Renal cortical epithelial cell (primary cell): ENCODE measurements around the gene TMPRSS4. TPM values are rescaled to one million over a fixed set of nuclear protein-coding genes. Genes with fewer than 3 reads are reported as not detected.
A peak's percentile ranks its signal among the peaks of the same experiment; 100 is the strongest.

Source experiments
- DNase-seq: peaks from one replicate; pipeline ENCODE4 v3.0.0-alpha.2; 2011; ENCODE audit warnings: low read depth
- total RNA-seq: library from RNA; depleted of rRNA; stranded (reverse); fragments of >200 nt; gene quantifications from 2 replicates; pipeline ENCODE4 v1.2.3, GENCODE V29; 2014

Gene TMPRSS4
- total RNA-seq, 1 donor from 2014 or later = 2.4 TPM

- DNase-seq = no peak
Observed at GRCh38 chr11:118135051-118135795, 58.3 kb downstream of the TMPRSS4 start.

- DNase-seq = no peak
Observed at GRCh38 chr11:118135796-118136165, 58.9 kb downstream of the TMPRSS4 start.

DNA sequence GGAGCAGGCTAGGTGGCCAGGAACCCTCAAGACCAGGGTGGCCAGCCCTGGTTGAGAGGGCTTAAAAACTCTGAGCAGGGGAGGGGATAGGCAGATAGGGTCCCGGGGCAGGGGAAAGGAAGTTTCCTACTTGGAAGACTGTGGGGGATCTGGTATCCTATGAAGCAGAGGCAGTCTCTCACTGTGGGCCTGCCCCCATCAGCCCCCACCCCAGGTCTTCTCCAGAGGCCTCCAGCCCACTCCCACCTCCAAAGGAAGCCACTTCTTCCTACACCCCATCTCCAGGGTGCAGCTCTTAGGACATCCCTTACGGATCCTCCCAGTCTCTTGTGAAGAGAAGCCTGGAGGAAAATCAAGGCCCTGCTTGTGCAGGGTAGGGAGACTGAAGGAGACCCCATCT, 59.5 kb downstream of the TMPRSS4 start:
- no peak for DNase-seq

- no peak for DNase-seq
Observed at GRCh38 chr11:118136801-118137200, 59.9 kb downstream of the TMPRSS4 start.

DNA sequence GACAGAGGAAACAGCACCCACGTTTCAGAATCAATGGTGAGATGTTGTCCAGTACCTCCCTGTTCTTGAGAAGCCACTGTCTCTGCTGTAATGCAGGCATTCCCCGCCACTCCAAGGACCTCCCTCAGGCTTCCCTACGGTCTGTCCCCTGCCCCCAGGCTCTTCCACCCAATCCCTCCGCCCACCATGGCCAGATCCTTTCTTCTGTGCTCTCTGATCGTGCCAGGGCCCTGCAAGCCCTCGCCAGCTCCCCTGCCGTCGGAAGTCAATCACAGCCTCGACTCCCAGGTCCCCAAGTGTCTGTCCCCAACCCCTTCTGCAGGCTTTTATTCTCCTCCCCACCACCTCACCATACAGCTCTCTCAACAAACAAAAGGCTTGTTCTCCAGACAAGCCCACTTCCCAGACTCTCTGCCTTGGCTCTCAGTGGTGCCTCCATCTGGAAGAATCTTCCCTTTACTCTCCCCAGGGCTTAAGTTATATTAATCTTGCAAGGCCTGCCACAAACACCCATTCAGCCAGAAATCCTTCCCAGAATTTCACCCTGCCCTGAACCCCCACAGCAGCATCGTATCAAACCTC, 62.1 kb downstream of the TMPRSS4 start:
- no peak for DNase-seq

DNA sequence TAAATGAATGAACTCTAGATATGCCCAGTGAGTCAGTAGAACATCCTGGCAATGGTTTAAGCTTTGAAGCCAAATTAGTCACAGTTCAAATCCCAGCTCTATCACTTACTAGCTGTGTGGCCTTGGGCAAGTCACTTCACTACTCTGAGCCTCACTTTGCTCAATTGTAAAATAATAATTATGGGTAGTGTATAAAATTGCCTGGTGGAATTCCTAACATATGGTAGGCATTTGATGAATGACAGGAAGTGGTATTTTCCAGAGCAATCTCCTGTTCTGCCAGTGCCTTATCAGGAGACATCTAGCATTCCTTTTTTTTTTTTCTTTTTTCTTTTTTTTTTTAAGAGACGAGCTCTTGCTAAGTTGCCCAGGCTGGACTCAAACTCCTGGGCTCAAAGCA, 62.7 kb downstream of the TMPRSS4 start:
- DNase-seq = no peak

GRCh38 chr11:118142081-118142480, 65.2 kb downstream of the TMPRSS4 start:
- DNase-seq = peak; percentile 59

DNA sequence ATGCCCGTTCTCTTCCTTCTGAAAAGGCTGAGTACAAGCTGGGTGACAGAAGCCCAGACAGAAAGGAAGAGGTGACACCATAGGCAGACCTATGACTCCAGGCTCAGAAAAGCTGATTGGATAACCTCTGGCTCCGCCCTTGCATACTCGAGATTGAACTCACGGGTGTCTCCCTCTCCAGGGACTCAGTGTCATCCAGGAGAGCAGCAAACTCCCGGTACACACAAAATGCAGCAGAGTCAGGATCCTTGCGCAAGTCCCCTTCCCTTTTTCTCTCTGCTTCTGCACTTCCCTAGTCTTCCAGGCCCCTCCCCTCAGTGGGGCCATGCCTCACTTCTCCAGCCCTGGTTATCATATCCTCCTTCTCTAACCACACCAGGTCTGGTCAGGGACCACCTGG, 65.9 kb downstream of the TMPRSS4 start:
- DNase-seq = no peak

GRCh38 chr11:118143661-118144185, 66.8 kb downstream of the TMPRSS4 start:
- no peak for DNase-seq

DNA sequence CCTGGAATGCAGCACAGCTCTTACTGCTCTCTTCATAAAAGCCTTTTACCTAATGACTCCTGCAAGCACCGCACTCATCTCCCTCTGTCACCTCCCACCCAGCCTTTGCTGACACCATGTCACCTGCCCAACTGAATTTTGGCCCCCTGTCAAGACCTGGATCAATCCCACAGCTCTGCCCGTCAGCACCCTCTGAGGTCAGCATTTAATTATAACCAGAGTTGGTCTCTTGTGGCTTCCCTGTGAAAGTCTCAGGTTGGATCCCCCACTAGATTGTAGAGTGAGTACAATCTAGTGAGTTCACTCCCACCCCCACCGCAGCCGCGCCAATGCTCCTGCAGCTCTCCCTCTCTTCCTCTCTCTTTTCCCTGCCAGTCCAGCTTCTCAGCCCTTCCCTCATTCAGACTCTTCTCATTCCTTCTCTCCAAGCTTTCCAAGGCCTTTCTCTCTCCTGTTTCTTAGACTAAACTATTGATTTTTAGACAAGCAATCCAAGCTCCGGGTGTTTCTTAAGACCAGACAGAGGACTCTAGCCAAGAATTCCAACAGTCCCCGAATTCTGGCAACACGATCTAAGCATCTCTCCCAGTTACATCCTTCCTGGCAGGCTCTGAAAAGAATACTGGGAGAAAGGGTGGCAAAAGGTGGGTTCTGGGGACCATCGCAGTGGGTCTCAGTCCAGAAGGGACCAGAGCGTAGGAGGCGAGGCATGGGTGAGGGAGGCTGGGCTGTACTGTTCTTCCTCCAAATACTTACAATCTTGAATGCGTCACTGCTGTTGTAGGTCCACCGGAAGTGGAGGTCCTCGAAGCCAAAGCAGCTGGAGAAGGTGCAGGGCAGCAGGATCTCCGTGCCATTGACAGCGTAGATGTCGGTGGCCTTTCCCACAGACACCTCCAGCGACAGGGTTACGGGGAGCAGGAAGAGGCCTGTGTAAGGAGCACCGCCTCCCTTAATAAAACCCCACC, 67.7 kb downstream of the TMPRSS4 start:
- DNase-seq = no peak

GRCh38 chr11:118145285-118146227, 68.7 kb downstream of the TMPRSS4 start:
- DNase-seq = peak; percentile 52

DNA sequence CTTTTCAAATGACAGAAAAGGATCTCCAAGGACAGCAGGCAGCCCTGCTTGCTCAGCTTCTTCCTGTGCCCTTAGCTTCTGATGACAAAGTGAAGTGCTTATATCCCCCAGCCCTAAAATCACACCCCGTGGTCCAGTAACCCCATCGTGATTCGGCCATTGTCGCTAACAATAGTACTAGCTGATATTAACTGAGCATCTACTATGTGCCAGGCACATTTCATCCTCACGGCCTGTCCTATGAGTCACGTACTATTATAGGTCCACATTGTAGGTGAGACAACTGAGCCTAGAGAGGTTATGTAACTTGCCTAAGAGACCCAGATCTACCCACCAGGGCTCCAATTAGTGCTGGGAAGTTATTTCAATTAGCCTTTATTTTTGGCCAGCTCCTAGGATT, 69.7 kb downstream of the TMPRSS4 start:
- no peak for DNase-seq

DNA sequence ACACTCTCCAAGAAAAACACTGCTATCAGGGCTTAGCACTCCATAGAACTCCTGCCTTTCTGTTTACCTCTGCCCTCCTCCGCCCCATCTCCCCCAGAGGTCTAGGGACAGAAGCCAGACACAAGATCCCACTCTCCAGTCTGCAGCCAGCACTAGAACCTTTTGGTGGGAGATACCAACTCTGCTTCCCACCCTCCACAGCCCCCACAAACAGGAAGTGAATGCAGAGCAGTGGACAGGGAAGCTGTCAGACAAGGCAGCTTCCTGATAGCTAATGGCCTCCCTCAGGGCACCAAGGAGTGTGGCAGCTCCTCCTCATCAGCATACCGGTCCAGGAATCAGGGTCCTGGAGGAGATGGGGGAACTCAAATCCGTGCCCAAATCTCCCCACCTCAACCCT, 70.6 kb downstream of the TMPRSS4 start:
- DNase-seq = no peak

- DNase-seq = no peak
Observed at GRCh38 chr11:118148240-118148639, 71.4 kb downstream of the TMPRSS4 start.

DNA sequence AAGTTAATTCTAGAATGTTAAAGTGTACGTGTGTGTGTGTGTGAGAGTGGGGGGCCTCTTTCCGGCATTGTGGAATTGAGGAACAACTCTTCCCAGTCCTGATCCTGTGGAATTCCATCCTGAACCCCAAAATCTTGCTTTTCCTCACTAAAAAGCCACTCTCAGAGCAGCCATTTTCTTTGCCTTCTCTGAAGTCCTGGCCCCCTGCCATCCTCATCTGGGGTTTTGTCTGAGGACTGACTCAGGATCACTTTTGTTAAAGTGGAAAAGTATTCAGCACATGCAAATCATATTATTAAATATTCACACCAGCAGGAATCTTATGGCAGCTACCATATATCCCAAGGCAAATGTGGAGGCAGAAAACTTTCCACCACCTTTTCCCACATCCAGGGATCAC, 72.0 kb downstream of the TMPRSS4 start:
- no peak for DNase-seq

DNA sequence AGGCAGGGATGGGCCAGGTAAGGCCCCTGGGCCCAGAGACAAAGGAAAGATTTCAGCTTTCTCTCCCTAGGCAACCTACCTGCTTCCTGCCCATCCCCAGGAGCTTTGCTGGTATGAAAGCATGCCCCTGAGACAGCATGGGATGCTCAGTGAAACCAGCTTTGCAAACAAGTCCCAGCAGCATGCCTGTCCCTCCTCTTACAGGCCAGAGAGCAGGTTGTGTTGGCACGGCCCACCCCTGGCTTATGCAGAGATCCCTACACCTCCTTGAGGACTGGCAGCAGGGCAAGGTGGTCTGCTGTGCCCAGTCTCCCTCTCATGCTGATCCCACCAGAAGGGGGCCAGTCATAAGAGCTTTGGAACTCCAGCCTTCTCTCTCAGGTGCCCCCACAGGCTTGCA, 72.6 kb downstream of the TMPRSS4 start:
- no peak for DNase-seq

- DNase-seq = no peak
Observed at GRCh38 chr11:118151431-118151830, 74.6 kb downstream of the TMPRSS4 start.

GRCh38 chr11:118152020-118152551, 75.2 kb downstream of the TMPRSS4 start:
- no peak for DNase-seq

- no peak for DNase-seq
Observed at GRCh38 chr11:118152552-118153471, 75.9 kb downstream of the TMPRSS4 start, which contains the start of gene SCN4B. TSS of gene SCN4B (minus strand) at chr11:118152823. CDS start at chr11:118152673, 150 bp downstream.

DNA sequence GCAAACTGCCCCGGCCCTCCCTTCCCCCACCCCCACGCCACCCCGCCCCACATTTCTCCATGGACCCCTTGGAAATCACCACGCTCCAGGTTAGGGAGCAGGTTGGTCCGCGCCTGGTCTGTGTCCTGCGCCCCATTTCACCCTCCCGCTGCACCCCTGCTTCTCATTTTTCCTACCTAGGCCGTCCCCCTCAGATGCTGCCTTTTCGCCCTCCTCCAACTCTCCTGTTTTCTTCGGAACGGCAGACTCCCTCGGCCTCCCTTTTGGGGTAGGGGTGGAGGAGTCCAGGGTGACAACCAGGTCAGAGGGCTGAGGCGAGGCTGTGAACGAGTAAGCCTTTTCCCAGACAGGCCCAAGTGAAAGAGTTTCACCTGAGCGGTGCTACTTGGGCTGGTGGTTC, 76.6 kb downstream of the TMPRSS4 start:
- DNase-seq = no peak
